RKO (cell line): ENCODE data around the gene STYXL1.
A peak's percentile ranks its signal among the peaks of the same experiment; 100 is the strongest.
"Not testable (repeated sequence)": the region's sequence is repeated elsewhere in the genome, so short reads cannot be mapped to it uniquely, and the experiment has no call there.

Experiments
- DNase-seq: peaks from one replicate; pipeline ENCODE4 v3.0.0-alpha.2; 2016; ENCODE audit warnings: low spot score

Gene STYXL1

DNA sequence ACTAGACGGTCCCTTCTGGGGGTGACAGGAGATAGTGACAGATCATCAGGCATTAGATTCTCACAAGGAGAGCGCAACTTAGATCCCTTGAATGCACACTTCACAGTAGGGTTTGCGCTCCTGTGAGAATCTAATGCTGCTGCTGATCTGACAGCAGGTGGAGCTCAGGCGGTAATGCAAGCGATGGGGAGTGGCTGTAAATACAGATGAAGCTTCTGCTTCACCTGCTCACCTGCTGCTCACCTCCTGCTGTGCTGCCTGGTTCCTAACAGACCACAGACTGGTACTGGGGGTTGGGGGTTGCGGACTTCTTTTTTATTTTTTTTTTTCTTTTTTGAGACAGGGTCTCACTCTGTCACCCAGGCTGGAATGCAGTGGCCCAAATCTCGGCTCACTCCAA is 18.1 kb downstream of the STYXL1 start:
- DNase-seq: not testable (repeated sequence)

GRCh38 chr7:76023002-76023401 is 24.8 kb downstream of the STYXL1 start:
- DNase-seq: no peak

GRCh38 chr7:76022026-76022780 is 25.6 kb downstream of the STYXL1 start:
- DNase-seq: no peak

- DNase-seq: peak; percentile 47
Measured at GRCh38 chr7:76020031-76020714, 27.6 kb downstream of the STYXL1 start.

GRCh38 chr7:76018520-76018919 is 29.3 kb downstream of the STYXL1 start:
- not testable (repeated sequence) for DNase-seq

DNA sequence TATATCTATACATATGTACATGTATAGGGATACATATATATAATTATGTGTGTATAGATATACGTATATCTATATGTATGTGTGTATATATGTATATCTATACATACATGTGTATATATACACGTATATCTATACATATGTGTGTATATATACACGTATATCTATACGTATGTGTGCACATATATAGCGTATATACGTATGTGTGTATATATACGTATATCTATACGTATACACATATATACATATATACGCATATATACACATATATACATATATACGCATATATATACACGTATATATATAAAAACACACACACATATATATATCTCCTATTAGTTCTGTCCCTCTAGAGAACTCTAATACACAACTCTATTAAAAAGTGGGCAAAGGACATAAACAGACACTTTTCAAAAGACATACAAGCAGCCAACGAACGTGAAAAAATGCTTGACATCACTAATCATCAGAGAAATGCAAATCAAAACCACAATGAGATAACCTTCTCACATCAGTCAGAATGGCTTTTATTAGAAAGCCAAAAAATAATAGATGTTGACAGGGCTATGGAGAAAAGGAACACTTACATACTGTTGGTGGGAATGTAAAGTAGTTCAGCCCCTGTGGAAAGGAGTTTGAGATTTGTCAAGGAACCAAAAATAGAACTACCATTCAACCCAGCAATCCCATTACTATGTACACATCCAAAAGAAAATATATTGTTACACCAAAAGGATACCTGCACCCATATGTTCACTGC is 31.4 kb downstream of the STYXL1 start:
- no peak for DNase-seq

GRCh38 chr7:76011442-76011861 is 36.3 kb downstream of the STYXL1 start:
- no peak for DNase-seq

DNA sequence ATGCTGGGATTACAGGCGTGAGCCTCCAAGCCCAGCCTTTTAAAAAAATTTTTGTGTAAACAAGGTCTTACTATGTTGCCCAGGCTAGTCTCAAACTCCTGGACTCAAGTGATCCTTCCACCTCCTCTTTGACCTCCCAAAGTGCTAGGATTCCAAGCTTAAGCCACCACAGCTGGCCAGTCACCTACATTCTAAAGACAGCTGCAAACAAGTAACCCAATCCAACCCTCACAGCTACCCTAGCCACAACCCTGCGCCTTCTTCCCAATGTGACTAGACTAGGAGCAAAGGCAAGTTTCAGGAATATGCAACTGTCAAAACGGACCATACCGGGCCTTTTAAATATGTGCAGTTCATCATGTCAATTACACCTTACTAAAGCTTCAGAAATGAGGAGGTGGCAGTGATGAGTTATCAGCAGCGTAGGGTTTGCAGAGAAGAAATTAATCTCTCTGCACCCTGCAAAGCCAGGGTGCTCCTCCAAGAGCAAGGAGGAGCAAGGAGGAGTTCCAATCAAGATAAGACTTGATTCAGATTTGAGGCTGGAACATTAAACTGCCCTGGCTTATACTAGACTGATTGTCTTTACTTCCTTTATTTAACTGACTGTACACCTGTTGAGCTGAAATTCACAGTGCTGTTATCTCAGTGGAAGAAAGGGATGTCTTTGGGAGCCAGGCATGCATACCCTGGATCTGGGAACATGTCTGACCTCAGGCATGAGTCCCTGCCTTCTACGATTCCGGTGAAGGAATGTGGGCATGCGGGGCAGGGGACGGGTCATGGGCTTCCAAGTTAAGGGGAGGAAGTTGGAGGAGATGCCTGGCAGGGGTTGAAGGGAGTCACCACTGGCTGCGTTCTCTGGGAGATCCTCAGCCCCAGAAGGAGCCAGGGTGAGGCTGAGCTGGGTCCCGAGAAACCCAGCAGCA is 37.9 kb downstream of the STYXL1 start:
- no peak for DNase-seq

DNA sequence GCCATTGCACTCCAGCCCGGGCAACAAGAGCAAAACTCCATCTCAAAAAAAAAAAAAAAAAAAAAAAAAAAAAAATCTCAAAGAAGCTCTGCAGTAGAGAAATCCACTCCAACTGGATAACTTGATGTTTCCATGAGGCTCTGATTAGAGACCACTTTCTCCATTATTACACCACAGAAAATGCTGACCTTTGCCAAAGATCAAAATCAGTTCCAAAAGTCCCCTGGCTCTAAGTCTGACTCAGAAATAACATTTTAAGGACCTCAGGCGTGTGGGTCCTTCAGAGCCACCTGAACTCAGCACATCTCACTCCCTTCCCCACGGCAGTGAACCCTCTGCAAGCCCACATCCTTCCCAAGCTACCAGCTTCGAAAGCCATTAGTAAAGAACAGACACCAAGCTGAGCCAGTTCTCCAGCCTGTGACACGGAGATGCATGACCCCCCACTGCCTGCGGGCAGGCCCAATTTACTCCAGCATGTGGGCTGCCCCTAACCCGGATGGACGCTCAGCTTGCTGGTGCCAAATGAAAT is 39.6 kb downstream of the STYXL1 start:
- DNase-seq: no peak

GRCh38 chr7:76005004-76005403 is 42.8 kb downstream of the STYXL1 start:
- not testable (repeated sequence) for DNase-seq

GRCh38 chr7:76003351-76003750 is 44.4 kb downstream of the STYXL1 start:
- no peak for DNase-seq

GRCh38 chr7:76002822-76003221 is 45.0 kb downstream of the STYXL1 start:
- DNase-seq: no peak

DNA sequence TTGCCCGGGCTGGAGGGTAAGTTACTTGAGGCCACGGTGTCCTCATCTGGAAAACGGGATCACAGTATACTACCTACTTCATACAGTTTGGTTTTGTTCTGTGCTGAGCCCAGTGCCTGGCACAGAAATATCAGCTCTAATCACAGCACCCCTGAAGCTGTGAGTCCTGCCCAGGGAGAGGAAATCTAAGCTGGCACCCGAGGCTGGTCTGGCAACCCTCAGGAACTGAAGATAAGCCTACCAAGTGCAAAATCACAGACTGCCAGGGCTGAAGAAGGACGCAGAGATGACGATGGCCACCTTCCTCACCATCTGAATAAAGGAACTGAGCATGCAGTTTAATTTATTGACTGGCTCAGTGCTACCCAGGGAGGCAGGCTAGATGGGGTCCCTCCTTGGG is 45.7 kb downstream of the STYXL1 start:
- no peak for DNase-seq

- no peak for DNase-seq
Measured at GRCh38 chr7:76000566-76000965, 47.2 kb downstream of the STYXL1 start.

DNA sequence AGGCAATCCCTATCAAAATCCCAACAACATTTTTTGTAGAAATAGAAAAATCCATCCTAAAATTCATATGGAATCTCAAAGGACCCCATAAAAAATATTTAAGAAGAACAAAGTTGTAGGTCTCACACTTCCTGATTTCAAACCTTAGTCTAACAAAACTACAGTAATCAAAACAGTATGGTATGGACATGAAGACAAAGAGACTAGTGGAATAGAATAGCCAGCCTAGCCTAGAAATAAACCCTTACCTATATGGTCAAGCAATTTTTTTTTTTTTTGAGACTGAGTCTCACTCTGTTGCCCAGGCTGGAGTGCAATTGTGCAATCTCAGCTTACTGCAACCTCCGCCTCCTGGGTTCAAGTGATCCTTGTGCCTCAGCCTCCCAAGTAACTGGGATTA is 49.8 kb downstream of the STYXL1 start:
- DNase-seq: no peak

DNA sequence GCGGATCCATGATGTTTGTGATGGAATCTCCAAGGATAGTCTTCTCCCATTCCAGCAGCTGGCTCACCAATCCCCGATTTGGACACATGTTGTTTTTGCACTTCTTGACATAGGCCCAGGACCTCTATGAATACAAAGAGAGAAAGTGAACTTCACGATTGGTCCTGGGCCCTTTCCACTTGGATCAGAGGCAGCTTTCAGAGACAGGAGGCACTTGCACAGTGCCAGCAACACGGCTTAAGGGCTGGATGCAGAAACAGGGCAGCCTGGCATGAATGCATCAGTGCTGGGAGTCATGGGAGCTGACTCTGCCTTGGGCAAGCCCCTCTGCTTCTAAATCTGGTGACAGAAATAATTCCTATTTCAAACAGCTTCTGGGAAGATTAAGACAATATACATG is 51.3 kb downstream of the STYXL1 start:
- no peak for DNase-seq

DNA sequence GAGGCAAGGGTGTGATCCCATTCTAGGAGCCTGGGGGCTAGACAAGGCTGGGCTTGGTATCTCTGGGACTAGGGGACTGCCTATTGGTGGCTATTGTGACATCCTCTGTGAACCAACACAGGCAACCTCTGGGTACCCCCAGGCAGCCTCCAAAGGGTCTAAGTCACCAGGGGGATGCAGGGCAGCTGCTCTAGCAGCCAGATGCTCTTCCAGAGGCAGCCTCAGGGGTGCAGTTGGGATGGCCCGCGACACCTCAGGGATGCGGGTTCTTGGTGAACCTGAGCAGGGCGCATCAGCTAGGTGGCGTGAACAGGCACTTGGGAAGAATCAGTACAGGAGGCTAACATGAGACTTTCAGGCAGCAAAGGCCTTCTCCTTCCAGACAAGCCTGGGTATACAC is 51.8 kb downstream of the STYXL1 start:
- no peak for DNase-seq

GRCh38 chr7:75995052-75995471 is 52.7 kb downstream of the STYXL1 start:
- no peak for DNase-seq

- peak; percentile 93 for DNase-seq
Measured at GRCh38 chr7:75994388-75995051, 53.3 kb downstream of the STYXL1 start, which contains the start of gene TMEM120A. Gene TMEM120A, minus strand, starts transcription at chr7:75994595. Its CDS starts 25 bp downstream, at chr7:75994570.

GRCh38 chr7:75993689-75994387 is 54.0 kb downstream of the STYXL1 start:
- peak; percentile 60 for DNase-seq
